ENCODE measurements around the gene UBR4.

UBR4 gene

DNA sequence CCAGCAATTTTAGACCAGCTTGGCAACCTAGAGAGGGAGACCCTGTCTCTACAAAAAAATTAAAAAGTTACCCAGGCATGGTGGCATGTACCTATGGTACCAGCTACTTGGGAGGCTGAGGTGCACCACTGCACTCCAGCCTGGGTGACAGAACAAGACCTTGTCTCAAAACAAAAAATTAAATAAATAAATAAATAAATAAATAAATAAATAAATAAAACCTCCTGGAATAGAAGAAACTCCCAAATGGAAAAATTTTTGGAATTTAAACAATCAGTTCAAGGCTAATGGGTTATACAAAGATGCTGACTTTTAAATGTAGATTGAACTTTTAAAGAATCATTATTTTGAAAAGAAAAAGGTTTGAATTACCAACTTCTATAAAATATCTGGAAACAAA lies 22.2 kb downstream of the UBR4 start:
- TF ChIP-seq POLR2A (IDR thresholded peaks at IDR 0.05; ENCODE audit: low read length), result no peak
- TF ChIP-seq GATA1 (IDR thresholded peaks at IDR 0.05; ENCODE audit: low read depth, low read length), result no peak

GRCh38 chr1:19186001-19186400 lies 24.1 kb downstream of the UBR4 start:
- no peak for DNase-seq

More for the DNA sequence above, 22.2 kb downstream of the UBR4 start:
- DNase-seq, result no peak

DNA sequence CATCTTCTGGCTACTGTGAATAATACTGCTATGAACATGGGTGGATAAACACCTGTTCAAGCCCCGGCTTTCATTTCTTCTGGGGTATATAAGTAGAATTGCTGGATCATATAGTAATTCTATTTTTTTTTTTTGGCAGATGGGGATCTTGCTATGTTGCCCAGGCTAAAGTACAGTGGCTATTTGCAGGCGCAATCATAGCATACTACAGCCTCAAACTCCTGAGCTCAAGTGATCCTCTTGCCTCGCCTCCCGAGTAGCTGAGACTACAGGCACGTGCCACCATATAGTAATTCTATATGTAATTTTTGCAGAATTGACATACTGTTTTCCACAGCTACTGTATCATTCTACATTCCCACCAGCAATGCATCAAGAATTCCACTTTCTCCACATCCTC lies 27.8 kb downstream of the UBR4 start:
- DNase-seq, result no peak
- TF ChIP-seq POLR2A (IDR thresholded peaks at IDR 0.05; ENCODE audit: low read length) (no peak), GATA1 (IDR thresholded peaks at IDR 0.05; ENCODE audit: low read depth, low read length) (no peak)

More at GRCh38 chr1:19186001-19186400, 24.1 kb downstream of the UBR4 start:
- no peak for TF ChIP-seq GATA1 (IDR thresholded peaks at IDR 0.05; ENCODE audit: low read depth, low read length)
- TF ChIP-seq POLR2A (IDR thresholded peaks at IDR 0.05; ENCODE audit: low read length), result no peak

- DNase-seq, result peak in 1 of 2 experiments; percentile 27
These were observed 29.8 kb downstream of the UBR4 start for GRCh38 chr1:19180265-19180657.

DNA sequence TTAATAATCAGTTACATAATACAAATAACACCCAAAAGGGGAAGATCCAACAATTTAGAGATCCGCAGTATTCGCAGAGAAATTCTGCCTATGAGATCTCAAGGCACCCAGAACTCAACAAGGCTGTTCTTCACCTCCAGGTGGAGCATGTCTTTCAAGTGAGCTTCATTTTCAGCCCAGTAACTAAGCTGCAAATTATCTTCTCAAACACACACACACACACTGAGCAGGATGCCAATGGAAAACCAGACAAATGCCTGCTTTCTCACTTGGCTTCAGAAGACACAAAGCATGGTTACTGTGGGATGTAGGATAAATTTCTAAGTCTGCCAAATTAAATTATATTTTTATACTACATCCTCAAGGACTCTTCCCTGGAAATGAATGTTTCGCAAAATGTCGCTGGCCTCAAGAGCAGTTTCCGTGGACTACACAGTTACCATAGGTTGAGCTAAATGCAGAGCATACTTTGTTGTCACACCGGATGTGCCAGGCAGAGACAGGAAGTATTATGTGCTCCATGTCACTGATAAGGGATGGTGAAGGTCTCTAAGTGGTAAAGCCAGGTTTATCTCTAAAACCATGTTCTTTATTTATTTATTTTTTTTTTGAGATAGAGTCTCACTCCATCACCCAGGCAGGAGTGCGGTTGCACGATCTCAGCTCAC lies 30.3 kb downstream of the UBR4 start:
- peak; percentile 80 to 83 for DNase-seq
- TF ChIP-seq POLR2A (IDR thresholded peaks at IDR 0.05; ENCODE audit: low read length) (no peak), GATA1 (IDR thresholded peaks at IDR 0.05; ENCODE audit: low read depth, low read length) (no peak)

DNA sequence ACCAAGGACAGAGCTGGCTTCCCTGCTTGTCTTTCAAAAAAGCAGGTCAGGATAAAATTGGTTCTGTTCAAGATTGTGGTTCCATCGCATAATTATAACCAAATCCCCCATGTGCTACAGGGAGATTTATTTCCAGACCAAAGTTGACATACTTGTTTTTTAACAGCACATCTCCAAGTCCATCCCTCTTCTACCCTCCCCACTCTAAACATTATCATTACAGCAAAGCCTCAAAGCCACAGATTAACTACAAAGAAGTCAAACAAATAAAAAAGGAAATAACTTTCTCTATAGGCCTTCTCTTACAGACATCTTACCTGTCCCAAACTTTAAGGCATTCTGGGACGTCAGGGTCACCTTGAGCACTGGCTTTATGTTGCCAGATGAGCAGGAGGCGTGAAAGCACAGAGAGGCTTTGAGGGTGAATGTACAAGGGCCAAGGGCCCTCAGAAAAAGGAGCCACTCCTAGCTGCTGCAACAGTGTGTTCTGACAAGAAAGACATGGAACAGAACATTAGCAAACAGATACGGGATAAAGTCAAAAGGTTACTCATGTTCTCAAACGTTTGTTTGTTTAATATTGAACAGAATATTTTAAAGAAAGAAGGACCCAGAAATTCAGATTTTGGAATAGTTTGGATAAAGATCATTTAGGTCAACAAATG lies 31.2 kb downstream of the UBR4 start:
- TF ChIP-seq POLR2A (IDR thresholded peaks at IDR 0.05; ENCODE audit: low read length), result no peak
- no peak for DNase-seq

- no peak for DNase-seq
- TF ChIP-seq POLR2A (IDR thresholded peaks at IDR 0.05; ENCODE audit: low read length) (no peak), GATA1 (IDR thresholded peaks at IDR 0.05; ENCODE audit: low read depth, low read length) (no peak)
These were observed 32.3 kb downstream of the UBR4 start for GRCh38 chr1:19177811-19178210.

GRCh38 chr1:19169642-19170041 lies 40.4 kb downstream of the UBR4 start:
- TF ChIP-seq POLR2A (IDR thresholded peaks at IDR 0.05; ENCODE audit: low read length) (no peak), GATA1 (IDR thresholded peaks at IDR 0.05; ENCODE audit: low read depth, low read length) (no peak)
- DNase-seq, result peak; percentile 2 to 21

DNA sequence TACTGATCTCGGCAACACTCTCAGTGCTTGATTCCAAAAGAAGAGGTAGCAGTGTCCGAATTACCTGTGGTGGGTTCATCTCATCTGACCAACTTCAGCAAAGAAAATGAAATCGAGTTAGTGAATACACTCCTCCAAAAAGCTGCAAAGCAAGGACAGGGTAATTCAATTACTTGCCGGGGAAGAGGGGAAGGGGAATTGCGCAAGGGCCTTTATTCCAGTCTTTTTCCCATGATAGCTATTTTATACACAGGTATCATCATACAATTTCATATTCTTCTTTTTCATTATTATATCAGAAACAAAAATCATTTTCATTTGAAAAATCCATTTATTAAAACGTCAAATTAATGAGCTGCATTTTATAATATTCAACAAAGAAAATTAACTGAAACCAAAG lies 42.9 kb downstream of the UBR4 start:
- no peak for TF ChIP-seq GATA1 (IDR thresholded peaks at IDR 0.05; ENCODE audit: low read depth, low read length)
- TF ChIP-seq POLR2A (IDR thresholded peaks at IDR 0.05; ENCODE audit: low read length), result no peak

DNA sequence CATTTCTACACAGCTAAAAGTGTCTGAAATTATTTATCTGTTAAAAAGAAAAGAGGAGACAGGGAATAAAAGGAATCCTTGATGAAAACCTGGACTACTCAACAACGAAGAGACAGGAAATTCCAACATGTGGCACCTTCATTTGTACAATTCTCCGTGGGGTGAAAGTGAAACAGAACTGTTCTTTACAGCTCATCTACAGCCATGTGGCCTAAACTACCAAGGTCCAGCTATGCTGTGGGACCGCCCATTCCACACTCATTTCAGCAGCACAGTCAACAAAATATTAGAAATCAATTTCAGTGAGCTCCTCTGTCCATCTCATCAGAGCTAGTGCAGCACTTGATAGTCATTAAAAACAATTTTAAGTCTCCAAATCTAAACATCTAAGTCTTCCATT lies 44.0 kb downstream of the UBR4 start:
- TF ChIP-seq POLR2A (IDR thresholded peaks at IDR 0.05; ENCODE audit: low read length) (no peak), GATA1 (IDR thresholded peaks at IDR 0.05; ENCODE audit: low read depth, low read length) (no peak)
- DNase-seq, result no peak

More for the DNA sequence above, 42.9 kb downstream of the UBR4 start:
- no peak for DNase-seq

DNA sequence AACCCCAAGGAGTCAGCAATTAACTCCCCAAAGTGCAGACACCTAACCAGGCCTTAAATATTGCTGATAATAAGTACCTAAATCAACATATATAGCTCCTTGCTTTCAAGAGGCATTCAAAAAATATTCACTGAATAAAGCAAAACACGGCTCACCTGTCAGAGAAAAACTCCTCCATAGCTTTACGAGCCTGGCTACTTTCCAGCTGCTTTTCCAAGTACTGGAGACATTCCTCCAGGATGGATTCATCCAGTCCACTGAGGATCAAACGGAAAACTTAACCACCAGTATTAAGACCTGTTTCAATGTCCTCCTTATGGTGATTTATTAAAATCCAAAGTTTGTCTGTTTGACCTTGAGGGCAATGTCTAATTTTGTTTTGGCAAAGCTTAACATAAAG lies 44.6 kb downstream of the UBR4 start:
- TF ChIP-seq GATA1 (IDR thresholded peaks at IDR 0.05; ENCODE audit: low read depth, low read length) (no peak), POLR2A (IDR thresholded peaks at IDR 0.05; ENCODE audit: low read length) (no peak)
- no peak for DNase-seq

DNA sequence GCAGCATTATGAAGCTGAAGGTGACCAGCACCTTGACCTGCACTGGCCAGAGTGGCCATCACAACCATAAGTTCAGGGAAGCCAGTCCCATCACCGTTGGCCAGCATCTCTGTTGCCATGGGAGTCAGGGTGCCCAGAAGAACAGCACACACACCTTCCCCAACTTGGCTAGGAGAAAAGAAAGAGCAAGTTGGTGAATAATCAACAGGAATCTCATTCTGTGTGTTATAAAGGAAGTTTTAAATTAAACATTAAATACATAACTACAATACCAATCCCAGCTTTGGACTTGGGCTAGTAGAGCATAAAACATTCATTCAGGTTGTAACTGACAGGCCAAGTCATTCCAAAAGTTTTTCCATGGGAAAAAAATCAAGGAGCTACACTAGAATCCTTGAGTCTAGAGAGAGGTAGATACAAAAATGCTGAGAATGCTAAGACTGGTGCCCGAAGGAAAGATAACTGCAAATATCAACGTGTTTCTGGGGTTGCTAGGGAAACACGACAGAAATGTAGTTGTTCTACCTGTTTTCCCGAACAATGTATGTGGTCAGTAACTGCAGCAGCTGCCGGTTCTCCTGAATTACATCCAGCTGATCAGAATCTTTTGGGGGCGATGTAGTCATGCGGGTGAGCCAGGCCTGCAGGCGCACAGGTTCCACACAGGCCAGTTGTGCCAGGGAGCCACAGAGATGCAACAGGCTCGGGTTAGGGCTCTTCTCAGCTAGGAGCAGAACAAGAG lies 45.6 kb downstream of the UBR4 start:
- no peak for TF ChIP-seq GATA1 (IDR thresholded peaks at IDR 0.05; ENCODE audit: low read depth, low read length)
- no peak for TF ChIP-seq POLR2A (IDR thresholded peaks at IDR 0.05; ENCODE audit: low read length)
- no peak for DNase-seq

GRCh38 chr1:19163261-19163660 lies 46.8 kb downstream of the UBR4 start:
- no peak for DNase-seq
- no peak for TF ChIP-seq POLR2A (IDR thresholded peaks at IDR 0.05; ENCODE audit: low read length)
- no peak for TF ChIP-seq GATA1 (IDR thresholded peaks at IDR 0.05; ENCODE audit: low read depth, low read length)

GRCh38 chr1:19160831-19161230 lies 49.2 kb downstream of the UBR4 start:
- TF ChIP-seq GATA1 (IDR thresholded peaks at IDR 0.05; ENCODE audit: low read depth, low read length) (no peak), POLR2A (IDR thresholded peaks at IDR 0.05; ENCODE audit: low read length) (no peak)

GRCh38 chr1:19157653-19158052 lies 52.4 kb downstream of the UBR4 start:
- TF ChIP-seq GATA1 (IDR thresholded peaks at IDR 0.05; ENCODE audit: low read depth, low read length) (no peak), POLR2A (IDR thresholded peaks at IDR 0.05; ENCODE audit: low read length) (no peak)
- DNase-seq, result no peak

More at GRCh38 chr1:19160831-19161230, 49.2 kb downstream of the UBR4 start:
- DNase-seq, result no peak
